SIG-M5 treated with dmso at 0.1 percent for 504 hours (cell line): Measurements from ENCODE around the gene HCN3.

Experiments
- DNase-seq: peaks from one replicate; lab custom pipeline; 2025; ENCODE audit not compliant: unreplicated experiment; lab: John Stamatoyannopoulos, UW

Gene HCN3

GRCh38 chr1:155308493-155309422, 31.5 kb downstream of the HCN3 start, which contains the start of gene FDPS:
Gene FDPS, plus strand, starts transcription at chr1:155308866. Its CDS starts 924 bp downstream, at chr1:155309790.
- DNase-seq: peak; percentile 100

DNA sequence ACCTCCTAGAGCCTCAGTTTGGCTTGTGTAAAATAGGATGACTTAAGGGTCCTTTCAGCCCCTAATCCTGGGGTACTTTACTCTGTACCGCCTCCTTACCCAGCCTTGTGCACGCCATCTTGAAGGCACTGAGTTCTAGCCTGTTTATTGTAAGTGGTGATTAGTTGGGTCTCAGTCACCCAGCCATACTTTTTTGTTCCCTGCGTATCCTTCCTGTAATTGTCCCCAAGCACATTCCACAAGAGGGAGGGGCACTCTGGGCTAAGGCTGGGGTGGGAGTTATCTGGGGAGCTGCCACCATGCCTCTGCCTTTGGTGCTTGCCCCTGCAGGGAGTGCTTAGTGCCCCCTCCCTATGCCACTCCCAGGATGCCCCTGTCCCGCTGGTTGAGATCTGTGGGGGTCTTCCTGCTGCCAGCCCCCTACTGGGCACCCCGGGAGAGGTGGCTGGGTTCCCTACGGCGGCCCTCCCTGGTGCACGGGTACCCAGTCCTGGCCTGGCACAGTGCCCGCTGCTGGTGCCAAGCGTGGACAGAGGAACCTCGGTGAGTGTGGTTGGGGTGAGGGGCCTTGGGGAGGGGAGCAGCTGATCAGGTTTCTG, 32.3 kb downstream of the HCN3 start:
- peak; percentile 40 for DNase-seq

DNA sequence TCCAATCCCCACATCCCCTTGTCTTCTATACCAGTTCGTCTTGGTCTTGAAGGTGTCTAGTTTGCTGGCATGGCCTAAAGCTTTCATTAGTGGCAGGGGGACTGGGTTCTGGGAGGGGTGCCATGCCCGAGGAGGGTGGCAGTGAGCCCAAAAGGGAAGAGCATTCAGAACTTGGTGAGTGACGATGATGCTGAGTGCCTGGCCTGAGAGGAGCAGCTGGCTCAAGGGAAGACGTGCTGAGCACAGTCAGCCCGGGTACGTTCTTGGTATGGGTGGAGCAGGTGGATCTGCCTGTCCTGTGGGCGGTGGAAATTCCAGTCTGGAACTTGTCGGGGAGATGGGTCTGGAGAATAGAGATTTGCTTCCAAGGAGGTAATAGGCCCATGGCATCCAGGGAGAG, 36.0 kb downstream of the HCN3 start:
- DNase-seq: no peak

DNA sequence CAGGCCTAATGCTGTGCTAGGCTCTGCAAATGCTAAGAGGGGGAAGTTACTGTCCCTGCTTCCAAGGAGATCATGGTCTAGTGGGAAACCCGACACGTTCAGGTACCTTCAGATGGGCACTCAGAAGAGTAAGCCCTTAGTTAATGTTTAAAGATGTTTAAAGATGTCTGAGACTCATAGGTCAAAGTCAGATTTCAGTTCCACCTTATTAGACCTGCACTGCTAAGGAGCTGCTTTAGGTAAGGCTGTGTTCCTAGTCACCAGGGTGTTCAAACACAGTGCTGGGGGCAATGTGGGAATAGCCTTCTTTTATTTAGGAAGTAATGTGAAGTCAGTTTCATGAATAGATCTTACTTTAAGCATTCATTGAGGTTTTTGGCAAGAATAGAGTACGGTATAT, 39.7 kb downstream of the HCN3 start:
- no peak for DNase-seq

DNA sequence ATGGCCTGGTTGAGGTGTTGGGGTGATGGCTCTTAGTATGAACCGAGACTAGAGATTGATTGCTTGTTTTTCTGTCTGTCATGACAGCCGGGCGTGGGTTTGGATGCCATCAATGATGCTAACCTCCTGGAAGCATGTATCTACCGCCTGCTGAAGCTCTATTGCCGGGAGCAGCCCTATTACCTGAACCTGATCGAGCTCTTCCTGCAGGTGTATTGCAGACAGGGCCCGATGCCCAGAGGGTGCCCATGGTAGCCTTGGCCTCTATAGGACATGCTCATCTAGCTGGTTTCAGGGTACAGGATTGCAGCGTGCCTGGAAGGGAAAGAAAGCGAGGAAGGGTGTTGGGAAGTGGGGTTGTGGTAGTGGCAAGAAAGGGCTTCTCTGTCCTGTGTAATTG, 40.8 kb downstream of the HCN3 start:
- DNase-seq: no peak

DNA sequence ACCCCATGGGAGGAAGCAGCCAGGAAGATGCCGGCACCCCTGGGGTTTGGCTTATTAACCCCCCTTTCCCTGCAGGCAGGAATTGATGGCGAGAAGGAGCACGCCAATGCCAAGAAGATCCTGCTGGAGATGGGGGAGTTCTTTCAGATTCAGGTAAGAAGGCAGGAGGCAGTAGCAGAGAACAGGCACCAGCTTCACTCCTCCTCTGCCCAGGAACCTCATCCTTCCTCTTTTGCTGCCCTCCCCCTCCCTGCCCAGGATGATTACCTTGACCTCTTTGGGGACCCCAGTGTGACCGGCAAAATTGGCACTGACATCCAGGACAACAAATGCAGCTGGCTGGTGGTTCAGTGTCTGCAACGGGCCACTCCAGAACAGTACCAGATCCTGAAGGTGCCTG, 42.3 kb downstream of the HCN3 start:
- no peak for DNase-seq

GRCh38 chr1:155320252-155320651, 43.0 kb downstream of the HCN3 start:
- no peak for DNase-seq

DNA sequence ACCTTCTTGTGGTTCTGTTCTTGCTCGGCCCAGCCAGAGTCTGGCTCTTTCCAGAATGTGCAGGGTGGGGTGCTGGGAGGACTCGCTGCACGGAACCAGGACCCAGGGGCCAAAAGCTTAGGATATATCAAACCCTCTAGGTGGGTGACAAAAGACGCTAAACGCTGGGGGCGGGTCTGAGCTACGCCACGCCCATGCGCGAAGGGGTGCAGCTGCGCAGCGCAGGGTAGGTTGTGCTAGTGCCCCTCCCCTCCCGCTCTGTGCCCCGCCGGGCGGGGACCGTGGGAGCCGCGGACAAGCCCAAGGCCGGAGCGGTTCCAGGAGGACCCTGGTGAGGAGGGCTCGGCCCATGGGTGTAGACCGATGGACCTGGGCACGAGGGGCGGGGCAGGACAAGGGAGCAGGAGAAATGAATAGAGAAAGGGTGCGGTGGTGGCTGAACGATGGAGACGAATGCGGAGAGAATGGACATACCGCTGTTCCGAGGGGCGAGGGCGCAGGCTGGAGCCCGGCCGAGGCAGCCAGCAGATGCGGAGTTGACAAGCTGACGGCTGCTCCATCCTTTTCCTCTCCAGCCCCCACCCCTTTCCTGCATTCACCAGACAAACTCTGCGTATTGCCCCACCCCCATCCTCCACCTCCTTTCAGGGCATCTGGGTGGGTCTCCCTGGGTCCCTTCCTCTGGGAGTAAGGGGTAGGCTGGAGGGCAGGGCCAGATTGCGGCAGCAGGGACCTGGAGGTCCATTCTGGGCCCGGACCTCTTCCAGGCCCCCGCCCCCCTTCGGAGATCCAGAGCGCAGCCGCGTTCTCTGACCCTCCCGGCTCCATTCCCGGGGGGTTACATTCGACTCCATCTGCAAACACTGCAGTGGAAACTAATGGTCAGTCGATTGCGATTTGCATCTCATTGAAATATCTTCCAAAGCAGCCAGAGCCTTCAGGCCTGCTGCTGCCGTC, 43.7 kb downstream of the HCN3 start, which contains the start of gene RUSC1:
RUSC1 (plus strand) TSS at position 234 of the 957 bp plus-strand sequence. CDS start 880 bp downstream, outside the sequence.
- DNase-seq: no peak

GRCh38 chr1:155321639-155322503, 44.6 kb downstream of the HCN3 start:
- DNase-seq: no peak

- peak; percentile 45 for DNase-seq
Measured at GRCh38 chr1:155322571-155322952, 45.3 kb downstream of the HCN3 start.

GRCh38 chr1:155322953-155323728, 45.9 kb downstream of the HCN3 start:
- DNase-seq: peak; percentile 92

GRCh38 chr1:155323729-155324036, 46.4 kb downstream of the HCN3 start:
- peak; percentile 89 for DNase-seq

GRCh38 chr1:155324037-155324716, 46.9 kb downstream of the HCN3 start:
- peak; percentile 99 for DNase-seq

DNA sequence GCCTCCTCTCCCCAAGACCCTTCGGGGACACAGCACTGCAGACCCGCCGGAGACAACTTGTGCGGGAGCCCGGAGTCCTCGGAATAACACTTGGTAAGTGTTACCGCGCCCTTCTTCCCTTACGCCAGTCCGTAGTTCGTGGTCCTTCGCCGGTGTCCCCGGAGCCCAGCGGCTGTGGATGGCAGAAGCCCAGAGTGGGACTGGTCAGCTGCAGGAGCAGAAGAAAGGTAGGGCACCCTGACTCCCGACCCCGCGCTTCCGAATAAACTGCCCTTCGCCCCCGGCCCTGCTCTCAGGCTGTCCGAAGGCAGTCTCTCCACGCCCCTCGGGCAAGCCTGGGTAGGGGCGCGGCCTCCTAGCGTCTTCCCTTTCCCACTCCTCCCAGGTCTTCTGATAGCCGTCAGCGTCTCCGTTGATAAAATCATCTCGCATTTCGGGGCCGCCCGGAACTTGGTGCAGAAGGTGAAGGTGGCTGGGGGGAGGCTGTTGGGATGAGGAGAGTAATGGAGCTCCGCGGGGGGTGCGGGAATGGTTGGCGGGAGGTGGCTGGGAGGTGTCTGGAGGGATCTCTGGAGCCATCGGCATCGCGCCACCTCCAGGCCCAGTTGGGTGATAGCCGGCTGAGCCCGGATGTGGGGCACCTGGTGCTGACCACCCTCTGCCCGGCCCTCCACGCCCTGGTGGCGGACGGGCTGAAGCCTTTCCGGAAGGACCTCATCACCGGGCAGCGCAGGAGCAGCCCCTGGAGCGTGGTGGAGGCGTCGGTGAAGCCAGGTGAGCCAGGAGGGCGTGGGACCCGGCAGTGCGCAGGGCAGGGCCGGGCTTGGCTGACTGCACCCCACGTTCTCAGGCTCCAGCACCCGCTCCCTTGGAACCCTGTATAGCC, 47.7 kb downstream of the HCN3 start:
- peak; percentile 62 for DNase-seq

GRCh38 chr1:155325603-155325893, 48.3 kb downstream of the HCN3 start:
- no peak for DNase-seq

DNA sequence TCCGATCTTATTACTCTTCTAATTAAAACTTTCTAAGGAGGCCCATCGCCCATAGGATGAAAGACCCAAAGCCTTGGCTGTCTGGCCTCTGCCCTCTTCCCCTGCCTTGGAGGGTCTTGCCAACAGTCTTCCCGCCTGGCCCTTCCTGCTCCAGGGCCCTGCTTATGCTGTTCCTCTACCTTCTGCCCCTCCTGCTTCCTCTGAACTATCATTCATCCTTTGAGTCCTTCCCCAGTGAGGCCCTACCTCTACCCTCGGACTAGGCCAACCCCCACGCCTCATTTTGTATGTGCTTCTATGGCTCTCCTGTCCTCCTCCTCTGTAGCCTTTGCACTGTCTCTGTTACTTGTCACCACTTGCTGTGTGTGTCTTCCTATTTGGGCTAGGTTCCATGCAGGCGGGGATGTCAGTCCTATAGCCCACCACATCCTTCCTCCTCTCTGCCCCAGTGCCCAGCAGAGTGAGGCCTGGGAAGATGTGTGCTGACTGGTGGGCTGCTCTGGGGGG, 48.8 kb downstream of the HCN3 start:
- DNase-seq: no peak

DNA sequence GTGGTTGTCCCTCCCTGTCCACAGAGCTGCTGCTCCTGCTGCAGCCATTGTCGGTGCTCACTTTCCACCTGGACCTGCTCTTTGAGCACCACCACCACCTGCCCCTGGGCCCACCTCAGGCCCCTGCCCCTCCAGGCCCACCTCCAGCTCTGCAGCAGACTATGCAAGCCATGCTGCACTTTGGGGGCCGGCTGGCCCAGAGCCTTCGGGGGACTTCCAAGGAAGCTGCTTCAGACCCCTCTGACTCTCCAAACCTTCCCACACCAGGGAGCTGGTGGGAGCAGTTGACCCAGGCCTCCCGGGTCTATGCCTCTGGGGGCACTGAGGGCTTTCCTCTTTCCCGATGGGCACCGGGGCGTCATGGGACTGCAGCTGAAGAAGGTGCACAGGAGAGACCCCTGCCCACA, 49.4 kb downstream of the HCN3 start:
- no peak for DNase-seq

GRCh38 chr1:155327981-155328380, 50.7 kb downstream of the HCN3 start:
- no peak for DNase-seq
